GM18520 (cell line): ENCODE measurements around the gene NEK10.

ENCODE experiments used
- ATAC-seq: cut with Tn5 transposase; IDR thresholded peaks from one replicate; pipeline ENCODE4 v1.9.1; 2021; ENCODE audit not compliant: unreplicated experiment

NEK10 gene

DNA sequence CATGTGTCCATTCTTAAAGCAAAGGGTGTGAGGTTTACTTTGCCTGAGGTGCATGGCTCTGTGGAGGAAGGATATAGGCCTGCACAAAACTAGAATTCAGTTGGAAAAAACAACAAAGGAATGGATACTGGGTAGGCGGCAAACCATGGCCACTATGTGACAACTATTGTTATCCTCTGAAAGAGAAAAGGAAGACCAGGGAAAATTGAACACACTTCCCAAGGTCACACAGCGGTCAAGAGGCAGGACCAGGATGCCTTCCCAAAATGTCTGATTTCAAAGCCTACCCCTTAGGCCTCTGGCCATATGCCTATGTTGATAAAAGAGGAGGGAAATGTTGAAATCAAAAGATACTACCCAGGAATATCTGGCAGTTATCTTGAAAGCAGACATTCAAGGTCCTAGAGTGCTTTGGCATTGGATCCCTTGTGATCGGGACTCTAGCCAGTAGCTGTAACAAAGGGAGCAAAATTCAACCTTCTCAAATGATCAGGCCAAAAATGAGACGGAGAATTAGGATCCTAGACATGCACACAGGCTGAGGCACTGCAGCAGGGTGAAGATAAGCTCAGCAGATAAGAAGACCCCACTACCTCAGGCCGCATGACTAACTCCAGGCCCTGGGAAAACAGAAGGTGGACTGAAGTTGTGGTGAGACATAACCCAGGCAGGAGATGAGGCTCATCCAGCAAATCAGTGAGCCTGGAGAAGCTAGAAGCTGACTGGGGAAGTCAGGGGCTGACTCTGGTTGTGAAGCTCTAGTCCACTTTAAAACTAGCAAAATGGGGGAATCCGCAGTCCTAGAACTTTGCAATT is 292.2 kb downstream of the NEK10 start:
- no peak for ATAC-seq

DNA sequence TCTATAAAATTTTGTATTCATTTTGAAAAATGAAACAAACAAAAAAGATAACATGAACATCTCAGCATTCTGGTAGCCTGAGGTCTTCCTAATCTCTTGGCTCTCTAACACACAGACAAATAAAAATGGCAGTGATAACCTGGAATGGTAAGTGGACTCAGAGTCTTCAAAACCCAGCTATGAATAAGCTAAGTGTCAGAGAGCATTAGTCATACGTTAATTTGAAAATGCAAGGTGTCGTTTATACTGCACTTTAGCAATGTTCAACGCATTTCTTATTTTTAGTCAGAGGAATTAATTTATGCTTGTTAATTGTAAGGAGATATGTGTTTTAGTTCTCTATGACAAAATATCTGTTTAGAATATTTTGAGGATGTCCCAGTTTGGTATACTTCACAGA is 294.3 kb downstream of the NEK10 start:
- no peak for ATAC-seq

DNA sequence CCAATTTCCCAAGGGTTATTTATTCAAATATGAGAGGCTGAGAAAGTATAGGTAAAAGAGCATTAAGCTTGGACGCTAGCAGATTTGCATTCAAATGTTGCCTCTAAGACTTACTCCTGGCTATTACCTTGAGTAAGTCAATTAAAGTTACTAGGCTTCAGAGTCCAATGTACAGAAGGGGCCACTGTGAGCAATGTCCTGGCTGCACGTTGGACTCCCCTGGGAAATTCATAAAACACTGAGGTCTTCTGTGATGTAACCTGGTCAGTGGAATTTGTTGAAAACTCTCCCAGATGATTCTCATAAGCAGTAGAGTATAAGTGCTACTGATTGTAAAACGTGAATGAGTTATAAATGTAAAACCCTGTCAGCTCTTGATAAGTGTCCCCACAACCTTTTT is 295.3 kb downstream of the NEK10 start:
- ATAC-seq: no peak

DNA sequence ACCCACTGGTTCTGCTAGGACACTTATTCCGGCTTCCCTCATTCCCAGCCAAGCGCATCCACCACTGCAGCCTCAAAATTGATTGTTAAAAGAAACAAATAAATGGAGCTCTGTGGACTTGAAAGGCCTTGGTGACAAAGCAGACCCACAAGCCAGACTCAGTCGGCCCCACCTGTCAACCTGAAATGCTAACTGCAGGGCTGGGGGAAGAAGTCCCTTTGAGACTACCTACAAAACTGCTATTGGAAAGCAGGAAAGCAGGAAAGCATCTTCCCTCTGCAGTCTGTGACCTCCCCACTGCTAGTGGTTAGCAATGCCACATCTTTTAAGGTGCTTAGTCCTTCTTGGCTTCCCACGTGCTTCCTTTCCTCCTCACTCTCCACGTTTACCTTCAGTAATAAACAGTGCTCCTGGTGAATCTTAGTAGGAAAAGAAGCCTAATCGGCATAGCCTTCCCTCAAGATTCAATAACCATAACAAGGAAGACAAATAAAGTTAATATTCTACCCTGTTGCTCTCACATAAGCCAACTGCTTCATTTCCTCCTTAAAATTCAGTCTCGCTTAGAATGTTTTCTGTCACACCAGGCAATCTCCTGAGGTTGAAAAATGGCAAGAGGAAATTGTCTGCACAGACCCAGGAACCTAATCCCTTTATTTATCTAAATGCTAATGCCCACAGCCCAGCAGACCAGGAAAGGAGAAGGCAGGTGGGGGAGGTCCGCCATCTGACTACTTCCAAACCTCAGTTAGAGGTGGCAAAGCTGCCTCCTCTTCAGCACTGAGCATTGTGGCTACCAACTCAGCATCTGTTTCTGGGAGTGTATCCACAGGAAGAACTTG is 296.2 kb downstream of the NEK10 start:
- ATAC-seq: no peak

DNA sequence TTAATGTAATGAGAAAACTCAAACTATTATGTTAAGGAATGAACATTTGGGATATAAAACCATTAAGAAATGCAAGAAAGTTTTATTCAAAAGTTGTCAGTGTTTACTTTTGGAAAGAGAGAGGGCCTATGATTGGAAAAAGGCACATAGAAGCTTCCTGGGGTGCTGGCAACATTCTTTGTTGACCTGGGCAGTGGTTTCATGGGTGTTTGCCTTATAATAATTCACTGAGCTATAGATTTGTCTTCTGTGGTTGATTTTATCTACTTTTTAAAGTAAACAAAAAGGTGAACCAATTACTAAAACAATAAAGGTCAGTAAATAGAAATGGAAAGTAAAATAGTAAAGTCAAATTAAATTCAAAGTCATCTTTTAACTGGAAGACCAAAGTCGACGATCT is 308.8 kb downstream of the NEK10 start:
- ATAC-seq: no peak
